Chondrocyte (in vitro differentiated cells): Measurements from ENCODE around the gene IL23R. TPM values are rescaled to one million over a fixed set of nuclear protein-coding genes. Genes with fewer than 3 reads are reported as not detected.

Source experiments
- DNase-seq: peaks from one replicate; pipeline ENCODE4 v3.0.0; 2021; ENCODE audit warnings: mixed read lengths, low spot score
- H3K27ac Mint-ChIP-seq: one replicate; pipeline ENCODE4 v1.8.0; 2021; ENCODE audit warnings: mild to moderate bottlenecking, moderate library complexity, mixed read lengths; ENCODE audit not compliant: unreplicated experiment
- H3K27me3 Mint-ChIP-seq: 2 replicates; pipeline ENCODE4 v1.8.0; 2021; ENCODE audit warnings: low read depth, mixed read lengths
- H3K36me3 Mint-ChIP-seq: 2 replicates; pipeline ENCODE4 v1.8.0; 2021; ENCODE audit warnings: low read depth, mixed read lengths
- H3K4me1 Mint-ChIP-seq: 2 replicates; pipeline ENCODE4 v1.8.0; 2021; ENCODE audit warnings: low read depth, mild to moderate bottlenecking, mixed read lengths
- H3K4me3 Mint-ChIP-seq: one replicate; pipeline ENCODE4 v1.8.0; 2021; ENCODE audit warnings: mild to moderate bottlenecking, moderate library complexity, mixed read lengths; ENCODE audit not compliant: unreplicated experiment
- H3K9me3 Mint-ChIP-seq: 2 replicates; pipeline ENCODE4 v1.8.0; 2021; ENCODE audit warnings: low read depth, mixed read lengths
- total RNA-seq: library from RNA; stranded (reverse); gene quantifications from 3 replicates; pipeline ENCODE4 v1.2.1, GENCODE V29; 2021
- TF ChIP-seq, protein P1 (sequence below): fragments of 200-600 bp; sonication (generic); IDR thresholded peaks from 2 replicates; pipeline ENCODE4 v1.5.0; 2021; ENCODE audit warnings: antibody characterized with exemption, mild to moderate bottlenecking, moderate library complexity

The IL23R gene
- total RNA-seq, 1 donor from 2014 or later: not detected

DNA sequence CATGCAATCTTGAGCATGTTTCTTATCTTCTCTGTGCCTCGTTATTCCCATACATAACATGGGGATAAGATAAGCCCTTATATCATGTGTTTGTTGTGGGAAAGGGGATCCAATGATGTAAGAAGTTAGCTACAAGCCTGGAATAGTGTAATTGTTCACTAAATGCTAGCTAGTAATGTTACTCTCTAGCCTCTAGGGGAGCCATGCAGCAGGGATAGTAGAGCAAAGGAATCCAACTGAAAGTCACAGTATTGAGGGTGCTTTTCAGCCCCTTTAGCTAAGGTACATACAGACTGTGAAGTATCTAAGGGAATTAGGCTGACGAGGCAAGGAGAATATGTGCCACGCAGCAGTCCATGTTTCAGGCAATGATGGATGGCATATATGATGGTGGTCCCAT is 46.9 kb downstream of the IL23R start:
- H3K4me3 Mint-ChIP-seq: no peak overlapping the region
- no peaks in the 10 kb centered on the region for H3K9me3 Mint-ChIP-seq
- H3K36me3 Mint-ChIP-seq: no peaks in the 10 kb centered on the region
- H3K27me3 Mint-ChIP-seq: no peaks in the 10 kb centered on the region
- no peak for DNase-seq
- H3K4me1 Mint-ChIP-seq: peaks cover 11% of the 10 kb centered on the region
- no peak overlapping the region for H3K27ac Mint-ChIP-seq
- TF ChIP-seq, protein P1, sequence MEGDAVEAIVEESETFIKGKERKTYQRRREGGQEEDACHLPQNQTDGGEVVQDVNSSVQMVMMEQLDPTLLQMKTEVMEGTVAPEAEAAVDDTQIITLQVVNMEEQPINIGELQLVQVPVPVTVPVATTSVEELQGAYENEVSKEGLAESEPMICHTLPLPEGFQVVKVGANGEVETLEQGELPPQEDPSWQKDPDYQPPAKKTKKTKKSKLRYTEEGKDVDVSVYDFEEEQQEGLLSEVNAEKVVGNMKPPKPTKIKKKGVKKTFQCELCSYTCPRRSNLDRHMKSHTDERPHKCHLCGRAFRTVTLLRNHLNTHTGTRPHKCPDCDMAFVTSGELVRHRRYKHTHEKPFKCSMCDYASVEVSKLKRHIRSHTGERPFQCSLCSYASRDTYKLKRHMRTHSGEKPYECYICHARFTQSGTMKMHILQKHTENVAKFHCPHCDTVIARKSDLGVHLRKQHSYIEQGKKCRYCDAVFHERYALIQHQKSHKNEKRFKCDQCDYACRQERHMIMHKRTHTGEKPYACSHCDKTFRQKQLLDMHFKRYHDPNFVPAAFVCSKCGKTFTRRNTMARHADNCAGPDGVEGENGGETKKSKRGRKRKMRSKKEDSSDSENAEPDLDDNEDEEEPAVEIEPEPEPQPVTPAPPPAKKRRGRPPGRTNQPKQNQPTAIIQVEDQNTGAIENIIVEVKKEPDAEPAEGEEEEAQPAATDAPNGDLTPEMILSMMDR: peak; percentile 75

DNA sequence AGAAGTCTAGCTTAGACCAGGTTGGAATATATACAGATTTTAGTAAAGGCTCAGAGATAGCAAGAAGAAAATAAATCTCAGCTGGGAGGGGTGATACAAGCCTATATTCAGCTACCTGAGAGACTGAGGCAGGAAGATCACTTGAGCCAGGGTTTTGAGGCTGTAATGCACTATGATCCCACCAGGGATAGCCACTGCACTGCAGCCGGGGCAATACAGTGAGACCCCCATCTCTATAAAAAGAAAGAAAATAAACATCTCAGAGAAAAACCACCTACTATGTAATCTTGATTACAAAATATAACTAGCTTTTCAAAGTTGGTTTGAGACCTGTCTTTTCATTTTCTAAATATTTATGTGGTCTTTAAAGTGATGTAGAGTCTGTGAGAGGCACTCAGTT is 47.7 kb downstream of the IL23R start:
- Mint-ChIP-seq H3K9me3 (no peaks in the 10 kb centered on the region), H3K27me3 (no peaks in the 10 kb centered on the region), H3K4me1 (peaks cover 11% of the 10 kb centered on the region), H3K36me3 (no peaks in the 10 kb centered on the region), H3K4me3 (no peak overlapping the region), H3K27ac (no peak overlapping the region)
- no peak for DNase-seq
- TF ChIP-seq, protein P1: no peak

DNA sequence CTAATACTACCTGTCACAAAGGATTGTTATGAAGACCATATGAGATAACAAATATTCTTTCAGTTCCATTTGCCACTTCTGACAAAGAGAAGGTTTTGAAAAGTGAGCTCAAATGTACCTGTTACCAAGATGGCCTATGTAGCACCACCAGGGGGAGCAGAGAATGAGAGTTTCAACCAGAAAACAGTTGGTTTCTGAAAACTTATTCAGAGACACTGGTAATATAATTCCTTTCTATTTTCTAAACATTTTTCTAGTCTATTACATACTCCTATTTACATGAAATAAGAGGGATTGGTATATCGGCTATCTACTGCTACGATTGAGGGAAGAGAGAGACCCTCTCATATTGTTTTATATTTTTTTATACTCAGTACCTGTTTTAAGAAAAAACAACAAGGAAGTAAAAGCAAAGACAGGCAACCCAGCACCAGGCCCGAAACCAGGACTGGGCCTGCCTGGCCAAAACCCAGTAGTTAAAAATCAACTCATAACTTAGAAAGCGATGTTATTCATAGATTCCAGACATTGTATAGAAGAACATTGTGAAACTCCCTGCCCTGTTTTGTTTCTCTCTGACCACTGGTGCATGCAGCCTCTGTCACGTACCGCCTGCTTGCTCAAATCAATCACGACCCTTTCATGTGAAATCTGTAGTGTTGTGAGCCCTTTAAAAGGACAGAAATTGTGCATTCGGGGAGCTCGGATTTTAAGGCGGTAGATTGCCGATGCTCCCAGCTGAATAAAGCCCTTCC is 48.3 kb downstream of the IL23R start:
- no peaks in the 10 kb centered on the region for H3K36me3 Mint-ChIP-seq
- H3K27me3 Mint-ChIP-seq: no peaks in the 10 kb centered on the region
- H3K4me3 Mint-ChIP-seq: no peak overlapping the region
- H3K27ac Mint-ChIP-seq: no peak overlapping the region
- H3K4me1 Mint-ChIP-seq: peaks cover 11% of the 10 kb centered on the region
- TF ChIP-seq, protein P1: peak; percentile 84
- no peak for DNase-seq
- no peaks in the 10 kb centered on the region for H3K9me3 Mint-ChIP-seq

DNA sequence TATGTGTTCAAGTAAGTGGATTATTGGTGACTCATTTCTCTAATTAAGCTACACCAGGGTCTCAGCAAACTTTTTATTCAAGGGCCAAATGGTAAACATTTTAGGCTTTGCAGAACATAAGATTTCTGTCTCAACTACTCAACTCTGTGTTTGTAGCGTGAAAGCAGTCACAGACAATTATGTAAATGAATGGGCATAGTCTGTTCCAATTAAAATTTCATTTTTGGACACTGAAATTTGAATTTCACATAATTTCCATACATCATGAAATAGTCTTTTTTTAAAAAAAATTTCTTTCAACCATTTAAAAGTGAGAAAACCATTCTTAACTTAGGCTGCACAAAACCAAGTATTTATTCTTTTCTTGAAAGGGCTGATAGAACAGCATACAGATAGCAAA is 50.1 kb downstream of the IL23R start:
- H3K36me3 Mint-ChIP-seq: no peaks in the 10 kb centered on the region
- no peak overlapping the region for H3K27ac Mint-ChIP-seq
- no peak overlapping the region for H3K4me3 Mint-ChIP-seq
- no peaks in the 10 kb centered on the region for H3K27me3 Mint-ChIP-seq
- TF ChIP-seq, protein P1: no peak
- DNase-seq: no peak
- no peaks in the 10 kb centered on the region for H3K9me3 Mint-ChIP-seq
- H3K4me1 Mint-ChIP-seq: peaks cover 11% of the 10 kb centered on the region

DNA sequence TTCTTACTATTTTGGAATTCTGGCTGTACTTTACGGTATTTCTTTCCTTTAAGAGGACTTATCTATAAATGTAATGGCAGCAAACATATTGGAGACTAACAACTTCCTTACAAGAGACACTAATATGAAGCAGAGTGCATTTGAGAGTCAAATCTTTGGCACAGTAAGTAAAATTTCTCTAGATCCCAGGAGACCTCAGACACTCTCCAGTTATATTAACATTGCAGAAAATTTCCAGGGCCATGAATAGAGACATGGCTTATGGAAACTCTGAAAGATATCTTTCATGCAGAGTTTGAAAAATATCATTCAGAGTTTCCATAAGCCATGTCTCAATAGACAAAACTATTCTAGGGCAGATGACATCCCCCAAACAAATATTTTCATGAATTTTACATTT is 51.2 kb downstream of the IL23R start:
- TF ChIP-seq, protein P1: no peak
- no peaks in the 10 kb centered on the region for H3K9me3 Mint-ChIP-seq
- H3K27ac Mint-ChIP-seq: no peak overlapping the region
- no peaks in the 10 kb centered on the region for H3K27me3 Mint-ChIP-seq
- no peaks in the 10 kb centered on the region for H3K36me3 Mint-ChIP-seq
- H3K4me3 Mint-ChIP-seq: no peak overlapping the region
- no peak for DNase-seq
- H3K4me1 Mint-ChIP-seq: peaks cover 11% of the 10 kb centered on the region
